IMR-90 (cell line): ENCODE measurements around the gene LRRC7. TPM values are rescaled to one million over a fixed set of nuclear protein-coding genes. Genes with fewer than 3 reads are reported as not detected.

ENCODE experiments used
- ATAC-seq: fragments of 200-7000 bp; cut with Tn5 transposase; 2 replicates; pipeline ENCODE4 v1.9.1; 2020; ENCODE audit warnings: low read depth, mild to moderate bottlenecking, moderate library complexity
- BruUV-seq: library from RNA; stranded (reverse); fragments of 400-500 nt; replicated peaks from 2 replicates; lab custom pipeline; 2021; lab: Mats Ljungman, UMichigan
- CTCF ChIA-PET: fragments of 300-600 bp; formaldehyde crosslinking; extraction: SDS; loops from one replicate; lab custom pipeline; 2021; ENCODE audit warnings: antibody characterized with exemption; lab: Yijun Ruan, JAX
- POLR2A ChIA-PET: fragments of 300-600 bp; sonication (Branson Sonifier 250); formaldehyde crosslinking; loops from one replicate; lab custom pipeline; 2022; ENCODE audit warnings: antibody characterized with exemption; ENCODE audit not compliant: unreplicated experiment; lab: Charles Lee
- DNase-seq: peaks from one replicate; pipeline ENCODE4 v3.0.0; 2013
- H2AFZ ChIP-seq: replicated peaks from 2 replicates; pipeline ENCODE3; 2013; ENCODE audit warnings: low read length, mild to moderate bottlenecking; ENCODE audit not compliant: poor library complexity
- H2AK5ac ChIP-seq: 2 replicates; pipeline ENCODE4 v1.6.1; 2013; ENCODE audit warnings: low read depth, low read length, inconsistent platforms
- H2AK9ac ChIP-seq: replicated peaks from 2 replicates; pipeline ENCODE3; 2013; ENCODE audit warnings: mild to moderate bottlenecking, low read depth, low read length, moderate library complexity; ENCODE audit not compliant: poor library complexity
- H2BK120ac ChIP-seq: 2 replicates; pipeline ENCODE4 v1.6.1; 2013; ENCODE audit warnings: low read depth, low read length, inconsistent platforms
- H2BK15ac ChIP-seq: 3 replicates; pipeline ENCODE4 v1.6.1; 2013; ENCODE audit warnings: low read depth, low read length, inconsistent platforms
- H2BK20ac ChIP-seq: 2 replicates; pipeline ENCODE4 v1.6.1; 2013; ENCODE audit warnings: low read depth, mild to moderate bottlenecking, inconsistent platforms, low read length, moderate library complexity
- H2BK5ac ChIP-seq: 2 replicates; pipeline ENCODE4 v1.6.1; 2013; ENCODE audit warnings: mild to moderate bottlenecking, low read depth, low read length, inconsistent platforms; ENCODE audit not compliant: poor library complexity, severe bottlenecking
- H3K14ac ChIP-seq: replicated peaks from 2 replicates; pipeline ENCODE4 v1.6.1; 2013; ENCODE audit warnings: low read depth, low read length, inconsistent platforms
- H3K18ac ChIP-seq: 2 replicates; pipeline ENCODE4 v1.6.1; 2013; ENCODE audit warnings: low read depth, low read length, control low read depth
- H3K23ac ChIP-seq: 2 replicates; pipeline ENCODE4 v1.6.1; 2013; ENCODE audit warnings: low read depth, low read length, inconsistent platforms
- H3K27ac ChIP-seq: 2 replicates; pipeline ENCODE4 v1.5.1; 2013; ENCODE audit warnings: mild to moderate bottlenecking, control low read depth, low read length; ENCODE audit not compliant: insufficient read depth
- H3K27me3 ChIP-seq: 2 replicates; pipeline ENCODE4 v1.6.1; 2013; ENCODE audit warnings: low read length; ENCODE audit not compliant: control insufficient read depth, insufficient read depth
- H3K36me3 ChIP-seq: 2 replicates; pipeline ENCODE4 v1.6.1; 2013; ENCODE audit warnings: low read length, mixed read lengths; ENCODE audit not compliant: control insufficient read depth, insufficient read depth
- H3K4ac ChIP-seq: 2 replicates; pipeline ENCODE4 v1.6.1; 2013; ENCODE audit warnings: low read depth, low read length, inconsistent platforms
- H3K4me1 ChIP-seq: 2 replicates; pipeline ENCODE4 v1.6.1; 2013; ENCODE audit warnings: low read length, mixed read lengths; ENCODE audit not compliant: control insufficient read depth, insufficient read depth
- H3K4me2 ChIP-seq: 2 replicates; pipeline ENCODE4 v1.6.1; 2013; ENCODE audit warnings: low read depth, mild to moderate bottlenecking, control low read depth, low read length, moderate library complexity
- H3K4me3 ChIP-seq: 2 replicates; pipeline ENCODE4 v1.5.1; 2013; ENCODE audit warnings: low read depth, mild to moderate bottlenecking, control low read depth, low read length, moderate library complexity; ENCODE audit not compliant: insufficient read depth
- H3K56ac ChIP-seq: 2 replicates; pipeline ENCODE4 v1.6.1; 2013; ENCODE audit warnings: low read length, inconsistent platforms; ENCODE audit not compliant: insufficient read depth; ENCODE audit errors: extremely low read depth
- H3K79me1 ChIP-seq, 2 experiments: 2 replicates each; pipeline ENCODE4 v1.6.1; 2013; ENCODE audit warnings: low read length in 2 of 2, inconsistent platforms in 1 of 2, low read depth in 1 of 2
- H3K9ac ChIP-seq: 2 replicates; pipeline ENCODE4 v1.6.1; 2013; ENCODE audit warnings: low read depth, low read length, control low read depth
- H3K9me1 ChIP-seq: 2 replicates; pipeline ENCODE4 v1.6.1; 2013; ENCODE audit warnings: low read length, inconsistent platforms; ENCODE audit not compliant: insufficient read depth
- H3K9me3 ChIP-seq: 2 replicates; pipeline ENCODE4 v1.6.1; 2013; ENCODE audit warnings: low read length; ENCODE audit not compliant: control insufficient read depth, insufficient read depth
- H4K20me1 ChIP-seq: 2 replicates; pipeline ENCODE4 v1.6.1; 2013; ENCODE audit warnings: low read length, inconsistent platforms; ENCODE audit not compliant: insufficient read depth
- H4K5ac ChIP-seq: 2 replicates; pipeline ENCODE4 v1.6.1; 2013; ENCODE audit warnings: mild to moderate bottlenecking, low read depth, low read length, control low read depth
- H4K8ac ChIP-seq, 2 experiments: 2 replicates each; pipeline ENCODE4 v1.6.1; 2013; ENCODE audit warnings: low read depth in 2 of 2, low read length in 2 of 2, control low read depth in 1 of 2, inconsistent platforms in 1 of 2
- H4K91ac ChIP-seq: 2 replicates; pipeline ENCODE4 v1.6.1; 2013; ENCODE audit warnings: low read depth, low read length, inconsistent platforms; ENCODE audit not compliant: insufficient read depth
- BHLHE40 ChIP-seq: fragments of 150-350 bp; IDR thresholded peaks from 2 replicates; pipeline ENCODE4 v1.6.1; 2016; ENCODE audit warnings: mild to moderate bottlenecking, low read depth, low read length
- CEBPB ChIP-seq: IDR thresholded peaks from 2 replicates; pipeline ENCODE4 v1.6.1; 2012; ENCODE audit warnings: low read depth, low read length, improper control_type of control experiment
- CTCF ChIP-seq: conservative IDR thresholded peaks from 2 replicates; pipeline ENCODE4 v1.5.1; 2012; ENCODE audit warnings: mild to moderate bottlenecking, low read depth, low read length, improper control_type of control experiment
- FOS ChIP-seq: fragments of 150-350 bp; IDR thresholded peaks from 2 replicates; pipeline ENCODE4 v1.6.1; 2016; ENCODE audit warnings: low read depth, low read length
- MAZ ChIP-seq: IDR thresholded peaks from 2 replicates; pipeline ENCODE4 v1.6.1; 2012; ENCODE audit warnings: low read depth, mild to moderate bottlenecking, low read length, improper control_type of control experiment, moderate library complexity, borderline replicate concordance
- NFE2L2 ChIP-seq: fragments of 150-350 bp; IDR thresholded peaks from 2 replicates; pipeline ENCODE4 v1.6.1; 2016; ENCODE audit warnings: low read depth, mild to moderate bottlenecking, low read length
- POLR2A ChIP-seq: IDR thresholded peaks from 2 replicates; pipeline ENCODE4 v1.6.1; 2012; ENCODE audit warnings: mild to moderate bottlenecking, low read depth, low read length
- RAD21 ChIP-seq: IDR thresholded peaks from 2 replicates; pipeline ENCODE4 v1.6.1; 2012; ENCODE audit warnings: low read length, improper control_type of control experiment
- WGBS, 2 experiments: methylation state at CpG; one replicate each; pipeline versions ENCODE4 v1.1.5 to v1.1.7; 2013; ENCODE audit warnings: missing lambda C conversion rate in 2 of 2; ENCODE audit not compliant: insufficient read length in 1 of 2; ENCODE audit errors: extremely low coverage in 2 of 2; 5-methylcytosine and 5-hydroxymethylcytosine counted together
- dilution Hi-C: fragments of 300-500 bp; cut with HindIII; formaldehyde crosslinking; loops from one replicate; pipeline ENCODE4 v1.14.3; 2018; ENCODE audit warnings: low sequenced_read_pairs; ENCODE audit not compliant: unreplicated experiment
- in situ Hi-C: fragments of 300-500 bp; cut with MboI; formaldehyde crosslinking; loops from 3 replicates; pipeline ENCODE4 v1.14.3; 2019; ENCODE audit warnings: low sequenced_read_pairs, inconsistent platforms, mixed read lengths
- intact Hi-C: fragments of 100-400 bp; cut with micrococcal nuclease; formaldehyde crosslinking; loops from 2 replicates; pipeline ENCODE4 v1.10.0; 2022
- polyA plus RNA-seq, 3 experiments: library from polyadenylated mRNA; depleted of rRNA; stranded (reverse); fragments of >200 nt; gene quantifications; 2 replicates each; pipeline ENCODE4 v1.2.3, GENCODE V29; 2012; ENCODE audit warnings: low replicate concordance in 1 of 3
- total RNA-seq: library from RNA; depleted of rRNA; stranded (reverse); fragments of >200 nt; gene quantifications from 2 replicates; pipeline ENCODE4 v1.2.3, GENCODE V29; 2012
- TF ChIP-seq, protein P1 (sequence below): fragments of 150-350 bp; IDR thresholded peaks from 2 replicates; pipeline ENCODE4 v1.6.1; 2016; ENCODE audit warnings: low read depth, mild to moderate bottlenecking, low read length, moderate library complexity, borderline replicate concordance
- TF ChIP-seq, protein P2 (sequence below): fragments of 150-350 bp; IDR thresholded peaks from 2 replicates; pipeline ENCODE4 v1.6.1; 2017; ENCODE audit warnings: mild to moderate bottlenecking, antibody characterized with exemption, low read length, low read depth

LRRC7 gene
- total and polyA plus RNA-seq, 2 of the 4 experiments (the other 2 are of a cell fraction): under 0.01 to 0.02 TPM

DNA sequence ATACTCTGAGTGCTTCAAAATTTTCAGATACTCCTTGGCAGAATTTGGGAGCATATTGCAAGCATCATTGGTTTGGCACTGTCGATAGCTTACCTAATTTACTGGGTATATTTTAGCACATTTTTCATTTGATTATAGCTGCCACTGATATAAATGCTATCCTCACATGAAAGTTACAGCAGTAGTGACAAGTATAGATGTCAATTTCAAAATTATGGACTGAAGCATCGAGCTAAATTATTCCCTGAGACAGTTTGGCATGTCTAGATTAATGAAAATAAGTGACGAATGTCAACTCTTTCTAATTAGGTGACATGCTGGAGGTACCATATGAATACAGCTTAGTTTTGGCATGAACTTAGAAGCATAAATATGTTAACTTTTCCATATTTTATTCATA lies 83.1 kb downstream of the LRRC7 start:
- no peak overlapping the region for H2BK120ac ChIP-seq
- no peak for DNase-seq
- H3K79me1 ChIP-seq: no peaks in the 10 kb centered on the region
- H3K18ac ChIP-seq: no peak overlapping the region
- in situ Hi-C loops: no loop called here
- no peaks in the 10 kb centered on the region for H3K36me3 ChIP-seq
- no peak overlapping the region for H3K9ac ChIP-seq
- no peak overlapping the region for H2AFZ ChIP-seq
- no peak overlapping the region for H2AK9ac ChIP-seq
- no peaks in the 10 kb centered on the region for H3K9me3 ChIP-seq
- H3K27ac ChIP-seq: no peak overlapping the region
- intact Hi-C loops: no loop called here
- no peak overlapping the region for H4K5ac ChIP-seq
- H2AK5ac ChIP-seq: no peak overlapping the region
- H3K4me3 ChIP-seq: no peak overlapping the region
- H4K20me1 ChIP-seq: no peaks in the 10 kb centered on the region
- H3K14ac ChIP-seq: no peak overlapping the region
- no peak overlapping the region for H2BK15ac ChIP-seq
- no peaks in the 10 kb centered on the region for H3K4me1 ChIP-seq
- no peaks in the 10 kb centered on the region for H3K9me1 ChIP-seq
- no peak overlapping the region for H3K4me2 ChIP-seq
- no peak overlapping the region for H2BK5ac ChIP-seq
- no peak overlapping the region for H4K8ac ChIP-seq
- dilution Hi-C loops: no loop called here
- no peak overlapping the region for H4K91ac ChIP-seq
- H3K23ac ChIP-seq: no peak overlapping the region
- no CpG with 5 or more reads among the region's 3 CpGs for WGBS, 2 experiments
- ChIA-PET CTCF (no interaction called here), POLR2A (interaction anchor here (0.7 kb wide), 1 partner anchor 113 kb away, joined by 8 read pairs; no protein-coding TSS in a partner anchor)
- ATAC-seq: no peak
- no peaks in the 10 kb centered on the region for H3K27me3 ChIP-seq
- TF ChIP-seq BHLHE40 (no peak), CTCF (no peak), POLR2A (no peak), FOS (no peak), MAZ (no peak), RAD21 (no peak), CEBPB (no peak), NFE2L2 (no peak)
- TF ChIP-seq, protein P1, sequence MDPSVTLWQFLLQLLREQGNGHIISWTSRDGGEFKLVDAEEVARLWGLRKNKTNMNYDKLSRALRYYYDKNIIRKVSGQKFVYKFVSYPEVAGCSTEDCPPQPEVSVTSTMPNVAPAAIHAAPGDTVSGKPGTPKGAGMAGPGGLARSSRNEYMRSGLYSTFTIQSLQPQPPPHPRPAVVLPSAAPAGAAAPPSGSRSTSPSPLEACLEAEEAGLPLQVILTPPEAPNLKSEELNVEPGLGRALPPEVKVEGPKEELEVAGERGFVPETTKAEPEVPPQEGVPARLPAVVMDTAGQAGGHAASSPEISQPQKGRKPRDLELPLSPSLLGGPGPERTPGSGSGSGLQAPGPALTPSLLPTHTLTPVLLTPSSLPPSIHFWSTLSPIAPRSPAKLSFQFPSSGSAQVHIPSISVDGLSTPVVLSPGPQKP: no peak
- TF ChIP-seq, protein P2, sequence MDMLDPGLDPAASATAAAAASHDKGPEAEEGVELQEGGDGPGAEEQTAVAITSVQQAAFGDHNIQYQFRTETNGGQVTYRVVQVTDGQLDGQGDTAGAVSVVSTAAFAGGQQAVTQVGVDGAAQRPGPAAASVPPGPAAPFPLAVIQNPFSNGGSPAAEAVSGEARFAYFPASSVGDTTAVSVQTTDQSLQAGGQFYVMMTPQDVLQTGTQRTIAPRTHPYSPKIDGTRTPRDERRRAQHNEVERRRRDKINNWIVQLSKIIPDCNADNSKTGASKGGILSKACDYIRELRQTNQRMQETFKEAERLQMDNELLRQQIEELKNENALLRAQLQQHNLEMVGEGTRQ: no peak
- no peak overlapping the region for H2BK20ac ChIP-seq
- no peak overlapping the region for H3K4ac ChIP-seq
- H3K56ac ChIP-seq: no peak overlapping the region
- BruUV-seq: no TSS peak
